Kidney epithelial cell (primary cell): ENCODE results near the gene RBBP9. TPM values are rescaled to one million over a fixed set of nuclear protein-coding genes. Genes with fewer than 3 reads are reported as not detected.

Source experiments
- DNase-seq: peaks from one replicate; pipeline ENCODE4 v3.0.0-alpha.2; 2010; ENCODE audit warnings: low read depth
- H3K27me3 ChIP-seq: 2 replicates; pipeline ENCODE4 v1.6.0; 2011; ENCODE audit warnings: low read length; ENCODE audit not compliant: control insufficient read depth, insufficient read depth
- H3K36me3 ChIP-seq: 2 replicates; pipeline ENCODE4 v1.5.1; 2011; ENCODE audit warnings: low read length; ENCODE audit not compliant: control insufficient read depth, insufficient read depth
- H3K4me3 ChIP-seq: 2 replicates; pipeline ENCODE4 v1.5.1; 2011; ENCODE audit warnings: low read depth, mild to moderate bottlenecking, control low read depth, low read length
- CTCF ChIP-seq: IDR thresholded peaks from 2 replicates; pipeline ENCODE4 v1.5.1; 2011; ENCODE audit warnings: mild to moderate bottlenecking, moderate library complexity, low read length, control low read depth, inconsistent platforms; ENCODE audit not compliant: insufficient read depth, poor library complexity, severe bottlenecking
- total RNA-seq: library from RNA; depleted of rRNA; stranded (reverse); fragments of >200 nt; gene quantifications from 2 replicates; pipeline ENCODE4 v1.2.3, GENCODE V29; 2015

RBBP9 gene
- total RNA-seq, 1 donor from 2014 or later: 25.7 TPM

DNA sequence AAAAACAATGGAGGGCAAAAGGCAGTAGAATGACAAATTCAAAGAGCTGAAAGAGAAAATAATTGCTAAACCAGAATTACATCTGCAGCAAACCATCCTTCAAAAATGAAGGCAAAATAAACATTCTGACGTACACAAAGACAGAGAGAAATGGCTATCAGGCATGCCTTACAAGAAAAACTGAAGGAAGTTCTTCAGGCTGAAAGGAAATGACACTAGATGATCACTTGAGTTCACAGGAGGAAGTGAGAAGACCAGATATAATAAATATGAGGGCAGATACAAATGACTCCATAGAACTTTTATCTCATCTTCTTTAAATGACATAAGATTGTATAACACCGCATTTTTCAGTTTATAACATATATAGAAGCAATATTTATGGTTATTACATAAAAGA lies 60.2 kb downstream of the RBBP9 start:
- Histone ChIP-seq H3K27me3 (no peaks in the 10 kb centered on the region), H3K4me3 (no peak overlapping the region), H3K36me3 (no peaks in the 10 kb centered on the region)
- no peak for TF ChIP-seq CTCF
- DNase-seq: no peak

Other genes starting within 250 kb of the RBBP9 start
- 10.0 and 10.8 TPM in 2 replicates for gene ZNF133, start 208.7 kb downstream of the RBBP9 start, total RNA-seq
- 1.4 and 2.9 TPM in 2 replicates for gene DZANK1, start 30.2 kb downstream of the RBBP9 start, total RNA-seq
- 12.3 and 13.7 TPM in 2 replicates for gene POLR3F, start 29.8 kb downstream of the RBBP9 start, total RNA-seq
- gene SEC23B, start 10.7 kb upstream of the RBBP9 start, total RNA-seq: 78.2 and 84.5 TPM in 2 replicates
- 122 and 178 TPM in 2 replicates for gene SMIM26, start 70.2 kb upstream of the RBBP9 start, total RNA-seq
- 158 and 214 TPM in 2 replicates for gene DTD1, start 90.8 kb upstream of the RBBP9 start, total RNA-seq